Measurements from ENCODE around the gene PLEKHA4.
"Not testable (repeated sequence)": the region's sequence is repeated elsewhere in the genome, so short reads cannot be mapped to it uniquely, and the experiment has no call there.

PLEKHA4 gene

GRCh38 chr19:48856921-48857320 lies 11.5 kb downstream of the PLEKHA4 start:
- Histone ChIP-seq H3K36me3 (ENCODE audit: control insufficient read depth in 4 of 4, insufficient read depth in 4 of 4, low read length in 3 of 4) (no peaks in the 10 kb centered on the region), H3K9me3 (ENCODE audit: control extremely low read depth in 1 of 5, control insufficient read depth in 4 of 5, insufficient read depth in 2 of 5, low read depth in 1 of 5, low read length in 4 of 5) (no peaks in the 10 kb centered on the region), H3K4me1 (ENCODE audit: control extremely low read depth in 1 of 4, control insufficient read depth in 4 of 4, insufficient read depth in 4 of 4, low read length in 3 of 4) (peaks cover 0 to 13% (median 7%) of the 10 kb centered on the region in 4 experiments), H3K4me3 (ENCODE audit: control insufficient read depth in 1 of 7, extremely low read depth in 1 of 7, insufficient read depth in 4 of 7, low read depth in 2 of 7, low read length in 6 of 7) (no peak overlapping the region), H3K27ac (ENCODE audit: insufficient read depth in 1 of 2, low read depth in 1 of 2, low read length in 2 of 2, poor library complexity in 1 of 2, severe bottlenecking in 2 of 2) (no peak overlapping the region), H3K27me3 (replicated peaks in 2 of 5; ENCODE audit: control insufficient read depth in 4 of 5, insufficient read depth in 5 of 5, low read length in 4 of 5) (no peaks in the 10 kb centered on the region)
- DNase-seq = no peak
- POLR2A ChIA-PET = no interaction called here
- CTCF ChIA-PET = interaction anchor here (6.3 kb wide), 1 partner anchor 14 kb away, joined by 55 read pairs; no protein-coding TSS in a partner anchor
- WGBS (ENCODE audit: insufficient coverage) = 100% methylated on average over 5 of the region's 6 CpGs

GRCh38 chr19:48854103-48854502 lies 14.3 kb downstream of the PLEKHA4 start:
- POLR2A ChIA-PET = interaction anchor here (2.1 kb wide), 1 partner anchor 18 kb away, joined by 4 read pairs; the partner anchor contains the start of gene PPP1R15A

GRCh38 chr19:48853483-48853882 lies 14.9 kb downstream of the PLEKHA4 start:
- 96% methylated on average over 8 of the region's 8 CpGs for WGBS (ENCODE audit: insufficient coverage)
- DNase-seq = no peak
- CTCF ChIA-PET = interaction anchor here (0.7 to 6.3 kb wide), 2 partner anchors 11 to 207 kb away, joined by 3 to 55 read pairs; partner anchors contain the start of gene CA11
- Histone ChIP-seq H3K27me3 (replicated peaks in 2 of 5; ENCODE audit: control insufficient read depth in 4 of 5, insufficient read depth in 5 of 5, low read length in 4 of 5) (no peaks in the 10 kb centered on the region), H3K4me3 (ENCODE audit: control insufficient read depth in 1 of 7, extremely low read depth in 1 of 7, insufficient read depth in 4 of 7, low read depth in 2 of 7, low read length in 6 of 7) (no peak overlapping the region), H3K9me3 (ENCODE audit: control extremely low read depth in 1 of 5, control insufficient read depth in 4 of 5, insufficient read depth in 2 of 5, low read depth in 1 of 5, low read length in 4 of 5) (no peaks in the 10 kb centered on the region), H3K27ac (ENCODE audit: insufficient read depth in 1 of 2, low read depth in 1 of 2, low read length in 2 of 2, poor library complexity in 1 of 2, severe bottlenecking in 2 of 2) (no peak overlapping the region), H3K4me1 (ENCODE audit: control extremely low read depth in 1 of 4, control insufficient read depth in 4 of 4, insufficient read depth in 4 of 4, low read length in 3 of 4) (peaks cover 0 to 2% (median 0%) of the 10 kb centered on the region in 4 experiments), H3K36me3 (ENCODE audit: control insufficient read depth in 4 of 4, insufficient read depth in 4 of 4, low read length in 3 of 4) (no peaks in the 10 kb centered on the region)
- POLR2A ChIA-PET = no interaction called here

More at GRCh38 chr19:48854103-48854502, 14.3 kb downstream of the PLEKHA4 start:
- H3K27me3 ChIP-seq (replicated peaks in 2 of 5; ENCODE audit: control insufficient read depth in 4 of 5, insufficient read depth in 5 of 5, low read length in 4 of 5) = no peaks in the 10 kb centered on the region
- peaks cover 0 to 6% (median 3%) of the 10 kb centered on the region in 4 experiments for H3K4me1 ChIP-seq (ENCODE audit: control extremely low read depth in 1 of 4, control insufficient read depth in 4 of 4, insufficient read depth in 4 of 4, low read length in 3 of 4)
- no peak overlapping the region for H3K4me3 ChIP-seq (ENCODE audit: control insufficient read depth in 1 of 7, extremely low read depth in 1 of 7, insufficient read depth in 4 of 7, low read depth in 2 of 7, low read length in 6 of 7)
- WGBS (ENCODE audit: insufficient coverage) = 80% methylated on average over 1 of the region's 7 CpGs
- H3K36me3 ChIP-seq (ENCODE audit: control insufficient read depth in 4 of 4, insufficient read depth in 4 of 4, low read length in 3 of 4) = no peaks in the 10 kb centered on the region
- H3K27ac ChIP-seq (ENCODE audit: insufficient read depth in 1 of 2, low read depth in 1 of 2, low read length in 2 of 2, poor library complexity in 1 of 2, severe bottlenecking in 2 of 2) = no peak overlapping the region
- no peaks in the 10 kb centered on the region for H3K9me3 ChIP-seq (ENCODE audit: control extremely low read depth in 1 of 5, control insufficient read depth in 4 of 5, insufficient read depth in 2 of 5, low read depth in 1 of 5, low read length in 4 of 5)
- no peak for DNase-seq
- CTCF ChIA-PET = interaction anchor here (6.3 kb wide), 1 partner anchor 12 kb away, joined by 55 read pairs; no protein-coding TSS in a partner anchor

GRCh38 chr19:48852292-48852691 lies 16.1 kb downstream of the PLEKHA4 start:
- Histone ChIP-seq H3K27me3 (replicated peaks in 2 of 5; ENCODE audit: control insufficient read depth in 4 of 5, insufficient read depth in 5 of 5, low read length in 4 of 5) (no peaks in the 10 kb centered on the region), H3K36me3 (ENCODE audit: control insufficient read depth in 4 of 4, insufficient read depth in 4 of 4, low read length in 3 of 4) (no peaks in the 10 kb centered on the region), H3K9me3 (ENCODE audit: control extremely low read depth in 1 of 5, control insufficient read depth in 4 of 5, insufficient read depth in 2 of 5, low read depth in 1 of 5, low read length in 4 of 5) (no peaks in the 10 kb centered on the region), H3K27ac (ENCODE audit: insufficient read depth in 1 of 2, low read depth in 1 of 2, low read length in 2 of 2, poor library complexity in 1 of 2, severe bottlenecking in 2 of 2) (no peak overlapping the region), H3K4me3 (ENCODE audit: control insufficient read depth in 1 of 7, extremely low read depth in 1 of 7, insufficient read depth in 4 of 7, low read depth in 2 of 7, low read length in 6 of 7) (no peak overlapping the region), H3K4me1 (ENCODE audit: control extremely low read depth in 1 of 4, control insufficient read depth in 4 of 4, insufficient read depth in 4 of 4, low read length in 3 of 4) (no peaks in the 10 kb centered on the region)
- CTCF ChIA-PET = interaction anchor here (6.3 to 17.3 kb wide), 2 partner anchors 10 to 57 kb away, joined by 55 to 376 read pairs; no protein-coding TSS in a partner anchor
- DNase-seq = no peak
- POLR2A ChIA-PET = interaction anchor here (0.6 kb wide), 1 partner anchor 91 kb away, joined by 4 read pairs; no protein-coding TSS in a partner anchor
- 100% methylated on average over 2 of the region's 4 CpGs for WGBS (ENCODE audit: insufficient coverage)

GRCh38 chr19:48846659-48847058 lies 21.8 kb downstream of the PLEKHA4 start:
- H3K4me3 ChIP-seq (ENCODE audit: control insufficient read depth in 1 of 7, extremely low read depth in 1 of 7, insufficient read depth in 4 of 7, low read depth in 2 of 7, low read length in 6 of 7); POLR2A ChIA-PET; H3K9me3 ChIP-seq (ENCODE audit: control extremely low read depth in 1 of 5, control insufficient read depth in 4 of 5, insufficient read depth in 2 of 5, low read depth in 1 of 5, low read length in 4 of 5); H3K36me3 ChIP-seq (ENCODE audit: control insufficient read depth in 4 of 4, insufficient read depth in 4 of 4, low read length in 3 of 4); H3K4me1 ChIP-seq (ENCODE audit: control extremely low read depth in 1 of 4, control insufficient read depth in 4 of 4, insufficient read depth in 4 of 4, low read length in 3 of 4); DNase-seq; H3K27ac ChIP-seq (ENCODE audit: insufficient read depth in 1 of 2, low read depth in 1 of 2, low read length in 2 of 2, poor library complexity in 1 of 2, severe bottlenecking in 2 of 2); H3K27me3 ChIP-seq (replicated peaks in 2 of 5; ENCODE audit: control insufficient read depth in 4 of 5, insufficient read depth in 5 of 5, low read length in 4 of 5): not testable (repeated sequence)
- WGBS (ENCODE audit: insufficient coverage) = 98% methylated on average over 3 of the region's 3 CpGs
- CTCF ChIA-PET = interaction anchor here (1.1 to 17.3 kb wide), 4 partner anchors 10 to 125 kb away, joined by 3 to 376 read pairs (median 5); partner anchors contain the start of gene HSD17B14

- no peaks in the 10 kb centered on the region for H3K27me3 ChIP-seq (replicated peaks in 2 of 5; ENCODE audit: control insufficient read depth in 4 of 5, insufficient read depth in 5 of 5, low read length in 4 of 5)
- ChIA-PET CTCF (interaction anchor here (1.0 to 17.3 kb wide), 8 partner anchors 9 to 199 kb away, joined by 4 to 376 read pairs (median 5); partner anchors contain the start of genes CA11, HSD17B14 and NUCB1), POLR2A (no interaction called here)
- no peak for DNase-seq
- H3K27ac ChIP-seq (ENCODE audit: insufficient read depth in 1 of 2, low read depth in 1 of 2, low read length in 2 of 2, poor library complexity in 1 of 2, severe bottlenecking in 2 of 2) = no peak overlapping the region
- H3K36me3 ChIP-seq (ENCODE audit: control insufficient read depth in 4 of 4, insufficient read depth in 4 of 4, low read length in 3 of 4) = no peaks in the 10 kb centered on the region
- H3K4me1 ChIP-seq (ENCODE audit: control extremely low read depth in 1 of 4, control insufficient read depth in 4 of 4, insufficient read depth in 4 of 4, low read length in 3 of 4) = no peaks in the 10 kb centered on the region
- no peaks in the 10 kb centered on the region for H3K9me3 ChIP-seq (ENCODE audit: control extremely low read depth in 1 of 5, control insufficient read depth in 4 of 5, insufficient read depth in 2 of 5, low read depth in 1 of 5, low read length in 4 of 5)
- no peak overlapping the region for H3K4me3 ChIP-seq (ENCODE audit: control insufficient read depth in 1 of 7, extremely low read depth in 1 of 7, insufficient read depth in 4 of 7, low read depth in 2 of 7, low read length in 6 of 7)
- over 99% methylated on average over 9 of the region's 15 CpGs for WGBS (ENCODE audit: insufficient coverage)
Measured at GRCh38 chr19:48845384-48845783, 23.0 kb downstream of the PLEKHA4 start.

- H3K4me3 ChIP-seq (ENCODE audit: control insufficient read depth in 1 of 7, extremely low read depth in 1 of 7, insufficient read depth in 4 of 7, low read depth in 2 of 7, low read length in 6 of 7) = no peak overlapping the region
- peak in 2 of 3 donors; percentile 50 to 55 for DNase-seq
- 100% methylated on average over 1 of the region's 2 CpGs for WGBS (ENCODE audit: insufficient coverage)
- no peaks in the 10 kb centered on the region for H3K36me3 ChIP-seq (ENCODE audit: control insufficient read depth in 4 of 4, insufficient read depth in 4 of 4, low read length in 3 of 4)
- no peaks in the 10 kb centered on the region for H3K27me3 ChIP-seq (replicated peaks in 2 of 5; ENCODE audit: control insufficient read depth in 4 of 5, insufficient read depth in 5 of 5, low read length in 4 of 5)
- H3K27ac ChIP-seq (ENCODE audit: insufficient read depth in 1 of 2, low read depth in 1 of 2, low read length in 2 of 2, poor library complexity in 1 of 2, severe bottlenecking in 2 of 2) = no peak overlapping the region
- POLR2A ChIA-PET = no interaction called here
- CTCF ChIA-PET = interaction anchor here (0.6 to 17.3 kb wide), 8 partner anchors 10 to 198 kb away, joined by 3 to 376 read pairs (median 4); partner anchors contain the start of gene CA11
- H3K9me3 ChIP-seq (ENCODE audit: control extremely low read depth in 1 of 5, control insufficient read depth in 4 of 5, insufficient read depth in 2 of 5, low read depth in 1 of 5, low read length in 4 of 5) = no peaks in the 10 kb centered on the region
- no peaks in the 10 kb centered on the region for H3K4me1 ChIP-seq (ENCODE audit: control extremely low read depth in 1 of 4, control insufficient read depth in 4 of 4, insufficient read depth in 4 of 4, low read length in 3 of 4)
Measured at GRCh38 chr19:48844472-48844871, 23.9 kb downstream of the PLEKHA4 start.

Measured in common myeloid progenitor, CD34-positive (primary cell).